ENCODE results near the gene MGST3.
"Not testable (repeated sequence)": the region's sequence is repeated elsewhere in the genome, so short reads cannot be mapped to it uniquely, and the experiment has no call there.

Gene MGST3

DNA sequence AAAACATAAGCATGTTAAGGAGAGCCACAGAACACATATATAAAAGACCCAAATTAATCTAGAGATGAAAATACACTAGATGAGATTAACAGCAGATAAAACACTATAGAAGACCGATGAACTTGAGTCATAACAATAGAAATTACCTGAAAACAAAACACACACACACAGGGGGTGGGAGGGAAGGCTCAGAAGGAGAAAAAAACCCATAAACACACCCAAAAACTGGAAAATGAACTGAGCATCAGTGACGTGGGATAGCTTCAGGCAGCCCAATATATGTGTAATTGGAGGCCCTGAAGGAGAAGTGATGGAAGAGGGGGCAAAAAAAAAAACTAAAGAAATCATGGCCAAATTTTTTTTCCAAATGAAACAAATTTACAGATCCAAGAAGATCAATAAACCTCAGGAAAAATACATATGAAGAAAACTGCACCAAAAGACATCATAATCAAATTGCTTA, 56.0 kb downstream of the MGST3 start:
- Histone ChIP-seq H3K27ac (ENCODE audit: low read length) (no peak overlapping the region), H3K36me3 (ENCODE audit: control insufficient read depth, low read depth, low read length) (peaks cover 13% of the 10 kb centered on the region), H3K27me3 (ENCODE audit: control insufficient read depth, insufficient read depth, low read length) (no peaks in the 10 kb centered on the region), H3K4me3 (ENCODE audit: low read length) (no peak overlapping the region), H3K4me1 (ENCODE audit: control insufficient read depth, low read depth, low read length) (no peaks in the 10 kb centered on the region), H3K9me3 (ENCODE audit: control insufficient read depth, low read depth, low read length) (no peaks in the 10 kb centered on the region), H3K9ac (ENCODE audit: low read length) (no peak overlapping the region)

GRCh38 chr1:165688046-165688445, 57.0 kb downstream of the MGST3 start:
- Histone ChIP-seq H3K4me1 (ENCODE audit: control insufficient read depth, low read depth, low read length) (no peaks in the 10 kb centered on the region), H3K27me3 (ENCODE audit: control insufficient read depth, insufficient read depth, low read length) (no peaks in the 10 kb centered on the region), H3K9me3 (ENCODE audit: control insufficient read depth, low read depth, low read length) (no peaks in the 10 kb centered on the region), H3K9ac (ENCODE audit: low read length) (no peak overlapping the region), H3K36me3 (ENCODE audit: control insufficient read depth, low read depth, low read length) (peaks cover 7% of the 10 kb centered on the region), H3K27ac (ENCODE audit: low read length) (no peak overlapping the region), H3K4me3 (ENCODE audit: low read length) (no peak overlapping the region)

DNA sequence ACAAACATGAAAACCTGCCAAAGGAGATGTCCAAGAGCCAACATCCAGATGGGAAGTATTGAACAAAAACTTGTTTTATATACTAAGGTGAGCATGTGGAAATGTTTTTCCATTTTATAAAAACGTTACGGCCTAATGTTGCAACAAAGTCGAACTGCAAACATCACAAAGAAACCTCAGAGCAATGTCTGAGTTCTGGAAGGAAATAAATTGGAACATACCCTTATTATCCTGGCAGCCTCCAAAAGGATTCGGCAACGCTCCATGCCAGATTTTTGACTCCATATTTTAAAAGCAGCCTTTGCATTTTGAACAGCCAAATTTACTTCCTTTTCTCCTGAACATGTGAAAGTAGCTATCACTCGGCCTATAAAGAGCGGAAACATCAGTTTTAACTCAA, 64.0 kb downstream of the MGST3 start:
- no peak overlapping the region for H3K4me3 ChIP-seq (ENCODE audit: low read length)
- H3K4me1 ChIP-seq (ENCODE audit: control insufficient read depth, low read depth, low read length) = peaks cover 8% of the 10 kb centered on the region
- H3K9me3 ChIP-seq (ENCODE audit: control insufficient read depth, low read depth, low read length) = no peaks in the 10 kb centered on the region
- H3K27me3 ChIP-seq (ENCODE audit: control insufficient read depth, insufficient read depth, low read length) = no peaks in the 10 kb centered on the region
- no peaks in the 10 kb centered on the region for H3K36me3 ChIP-seq (ENCODE audit: control insufficient read depth, low read depth, low read length)
- no peak overlapping the region for H3K9ac ChIP-seq (ENCODE audit: low read length)
- H3K27ac ChIP-seq (ENCODE audit: low read length) = no peak overlapping the region

DNA sequence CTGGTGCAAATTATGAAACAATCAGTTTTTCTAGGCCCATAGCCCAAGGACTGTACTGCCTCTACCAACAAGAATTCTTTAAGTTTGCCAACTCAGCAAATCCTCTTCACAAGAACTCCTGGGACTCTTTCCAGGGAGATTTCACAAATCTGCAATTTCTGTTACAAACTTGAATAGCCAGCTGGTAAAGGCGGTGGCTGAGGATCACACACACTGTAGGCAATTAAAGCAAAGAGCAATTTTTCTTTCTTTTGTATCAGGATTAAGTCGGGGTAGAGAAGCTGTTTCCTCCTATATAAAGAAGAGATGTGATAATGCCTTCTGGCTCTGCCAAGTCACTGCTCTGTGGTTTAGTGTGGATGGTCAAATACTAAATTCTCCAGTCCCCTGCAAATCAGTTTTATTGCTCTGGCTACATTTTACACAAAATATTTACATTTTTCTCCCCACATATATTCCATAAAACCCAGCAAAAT, 65.6 kb downstream of the MGST3 start:
- Histone ChIP-seq H3K9me3 (ENCODE audit: control insufficient read depth, low read depth, low read length) (no peaks in the 10 kb centered on the region), H3K4me1 (ENCODE audit: control insufficient read depth, low read depth, low read length) (peaks cover 8% of the 10 kb centered on the region), H3K27ac (ENCODE audit: low read length) (no peak overlapping the region), H3K9ac (ENCODE audit: low read length) (peak overlapping the region; percentile 84), H3K27me3 (ENCODE audit: control insufficient read depth, insufficient read depth, low read length) (no peaks in the 10 kb centered on the region), H3K36me3 (ENCODE audit: control insufficient read depth, low read depth, low read length) (no peaks in the 10 kb centered on the region), H3K4me3 (ENCODE audit: low read length) (peak overlapping the region; percentile 68)

GRCh38 chr1:165697491-165697880, 66.5 kb downstream of the MGST3 start:
- H3K9me3 ChIP-seq (ENCODE audit: control insufficient read depth, low read depth, low read length) = no peaks in the 10 kb centered on the region
- H3K36me3 ChIP-seq (ENCODE audit: control insufficient read depth, low read depth, low read length) = no peaks in the 10 kb centered on the region
- peaks cover 8% of the 10 kb centered on the region for H3K4me1 ChIP-seq (ENCODE audit: control insufficient read depth, low read depth, low read length)
- H3K9ac ChIP-seq (ENCODE audit: low read length) = peak overlapping the region; percentile 84
- H3K27ac ChIP-seq (ENCODE audit: low read length) = no peak overlapping the region
- no peaks in the 10 kb centered on the region for H3K27me3 ChIP-seq (ENCODE audit: control insufficient read depth, insufficient read depth, low read length)
- H3K4me3 ChIP-seq (ENCODE audit: low read length) = peak overlapping the region; percentile 68

DNA sequence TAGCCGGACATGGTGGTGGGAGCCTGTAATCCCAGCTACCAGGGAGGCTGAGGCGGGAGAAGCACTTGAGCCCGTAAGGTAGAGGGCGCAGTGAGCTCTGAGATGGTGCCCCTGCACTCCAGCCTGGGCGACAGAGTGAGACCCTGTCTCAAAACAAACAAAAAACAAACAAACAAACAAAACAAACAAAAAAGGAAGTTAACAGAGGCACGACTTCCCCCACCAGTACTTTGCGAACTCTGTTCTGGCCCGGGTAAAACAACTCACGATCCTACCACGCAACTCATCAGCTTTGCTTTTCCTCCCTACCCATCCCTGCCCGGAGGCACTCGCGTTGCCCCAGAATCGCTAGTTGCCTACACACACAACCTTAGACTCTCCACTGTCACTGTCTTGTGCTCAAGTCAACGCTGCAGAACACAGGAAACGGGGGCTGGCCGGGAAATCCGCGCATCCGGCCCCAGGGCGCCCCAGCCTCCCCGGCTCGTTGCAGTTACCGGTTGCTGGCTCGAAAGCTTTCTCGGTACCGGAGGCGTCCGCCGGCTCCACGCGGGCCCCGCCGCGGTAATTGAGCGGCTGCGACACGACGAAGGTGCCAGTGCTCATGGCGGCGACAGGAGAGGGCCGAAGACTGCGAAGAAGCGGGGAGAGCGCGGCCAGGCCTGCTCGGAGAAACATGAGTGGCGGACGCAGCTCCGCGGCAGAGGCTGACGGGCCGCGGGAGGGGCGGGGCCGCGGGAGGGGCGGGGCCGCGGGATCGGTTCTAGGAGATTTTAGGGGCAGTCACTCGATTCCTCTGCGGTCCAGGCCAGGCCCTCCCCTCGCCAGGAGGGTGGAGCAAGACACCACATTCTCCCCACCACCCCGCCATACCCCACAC, 67.1 kb downstream of the MGST3 start, which contains the start of gene ALDH9A1:
TSS of gene ALDH9A1 (minus strand) at position 682 of the 880 bp plus-strand sequence. CDS start at position 678, 4 bp downstream.
- Histone ChIP-seq H3K27me3 (ENCODE audit: control insufficient read depth, insufficient read depth, low read length) (no peaks in the 10 kb centered on the region), H3K36me3 (ENCODE audit: control insufficient read depth, low read depth, low read length) (no peaks in the 10 kb centered on the region), H3K9me3 (ENCODE audit: control insufficient read depth, low read depth, low read length) (no peaks in the 10 kb centered on the region), H3K4me1 (ENCODE audit: control insufficient read depth, low read depth, low read length) (peaks cover 8% of the 10 kb centered on the region), H3K27ac (ENCODE audit: low read length) (peak within 1 kb of the TSS; percentile 56), H3K9ac (ENCODE audit: low read length) (peak within 1 kb of the TSS; percentile 84), H3K4me3 (ENCODE audit: low read length) (peak within 1 kb of the TSS; percentile 68)

DNA sequence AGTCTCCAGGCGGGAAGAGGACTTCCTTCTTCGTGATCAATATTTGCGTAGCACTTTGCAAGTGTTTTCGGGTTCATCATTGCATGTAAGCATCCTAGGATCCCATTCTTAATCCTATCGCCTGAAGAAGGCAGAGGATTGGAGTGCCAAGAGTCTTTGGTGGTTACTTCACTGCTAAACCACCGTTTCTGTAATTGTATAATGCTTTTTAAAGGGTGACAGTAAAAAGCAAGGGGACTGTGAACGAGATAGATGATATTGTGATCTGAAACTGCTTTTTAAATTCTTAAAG, 67.7 kb downstream of the MGST3 start:
- Histone ChIP-seq H3K4me1 (ENCODE audit: control insufficient read depth, low read depth, low read length) (peaks cover 8% of the 10 kb centered on the region), H3K4me3 (ENCODE audit: low read length) (peak overlapping the region; percentile 68), H3K9ac (ENCODE audit: low read length) (peak overlapping the region; percentile 84), H3K36me3 (ENCODE audit: control insufficient read depth, low read depth, low read length) (no peaks in the 10 kb centered on the region), H3K27ac (ENCODE audit: low read length) (peak overlapping the region; percentile 52), H3K9me3 (ENCODE audit: control insufficient read depth, low read depth, low read length) (no peaks in the 10 kb centered on the region), H3K27me3 (ENCODE audit: control insufficient read depth, insufficient read depth, low read length) (no peaks in the 10 kb centered on the region)

DNA sequence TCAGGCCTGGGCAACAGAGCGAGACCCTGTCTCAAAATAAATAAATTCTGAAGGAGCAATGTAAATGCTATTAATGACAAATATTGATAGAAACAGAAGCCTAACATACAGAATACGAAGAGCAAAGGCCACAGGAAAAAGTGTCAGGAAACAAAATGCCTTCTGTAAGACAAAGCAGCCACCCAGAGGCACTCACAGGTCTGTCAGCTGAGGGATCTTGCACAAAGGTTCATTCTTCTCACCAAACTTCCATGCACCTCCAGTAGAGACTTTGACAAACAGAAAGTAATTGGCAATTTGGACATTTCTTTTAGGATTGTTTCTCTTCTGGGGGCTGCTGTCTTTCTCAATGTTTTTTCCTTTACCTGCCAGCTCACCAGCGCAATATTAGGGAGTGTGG, 68.5 kb downstream of the MGST3 start:
- no peak overlapping the region for H3K4me3 ChIP-seq (ENCODE audit: low read length)
- peaks cover 8% of the 10 kb centered on the region for H3K4me1 ChIP-seq (ENCODE audit: control insufficient read depth, low read depth, low read length)
- no peak overlapping the region for H3K27ac ChIP-seq (ENCODE audit: low read length)
- no peaks in the 10 kb centered on the region for H3K9me3 ChIP-seq (ENCODE audit: control insufficient read depth, low read depth, low read length)
- no peaks in the 10 kb centered on the region for H3K27me3 ChIP-seq (ENCODE audit: control insufficient read depth, insufficient read depth, low read length)
- no peaks in the 10 kb centered on the region for H3K36me3 ChIP-seq (ENCODE audit: control insufficient read depth, low read depth, low read length)
- no peak overlapping the region for H3K9ac ChIP-seq (ENCODE audit: low read length)

GRCh38 chr1:165701922-165702321, 70.9 kb downstream of the MGST3 start:
- not testable (repeated sequence) for H3K27me3 ChIP-seq (ENCODE audit: control insufficient read depth, insufficient read depth, low read length); H3K9me3 ChIP-seq (ENCODE audit: control insufficient read depth, low read depth, low read length); H3K27ac ChIP-seq (ENCODE audit: low read length)

DNA sequence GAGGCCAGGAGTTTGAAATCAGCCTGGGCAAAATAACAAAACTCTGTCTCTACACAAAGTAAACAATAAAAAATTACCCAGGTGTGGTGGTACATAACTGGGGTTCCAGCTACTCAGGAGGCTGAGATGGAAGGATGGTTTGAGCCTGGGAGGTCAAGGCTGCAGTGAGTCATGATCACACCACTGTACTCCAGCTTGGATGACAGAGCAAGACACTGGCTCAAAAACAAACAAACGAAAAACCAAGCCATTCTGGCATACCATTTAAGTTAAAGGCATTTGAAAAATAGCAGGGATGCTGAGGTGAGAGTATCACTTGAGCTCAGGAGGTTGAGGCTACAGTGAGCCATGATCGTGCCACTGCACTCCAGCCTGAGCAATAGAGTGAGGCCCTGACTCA, 72.6 kb downstream of the MGST3 start:
- Histone ChIP-seq H3K4me3 (ENCODE audit: low read length) (no peak overlapping the region), H3K36me3 (ENCODE audit: control insufficient read depth, low read depth, low read length) (no peaks in the 10 kb centered on the region), H3K9ac (ENCODE audit: low read length) (no peak overlapping the region), H3K27ac (ENCODE audit: low read length) (no peak overlapping the region), H3K4me1 (ENCODE audit: control insufficient read depth, low read depth, low read length) (no peaks in the 10 kb centered on the region), H3K9me3 (ENCODE audit: control insufficient read depth, low read depth, low read length) (no peaks in the 10 kb centered on the region), H3K27me3 (ENCODE audit: control insufficient read depth, insufficient read depth, low read length) (no peaks in the 10 kb centered on the region)

More at GRCh38 chr1:165701922-165702321, 70.9 kb downstream of the MGST3 start:
- not testable (repeated sequence) for H3K4me3 ChIP-seq (ENCODE audit: low read length); H3K36me3 ChIP-seq (ENCODE audit: control insufficient read depth, low read depth, low read length); H3K9ac ChIP-seq (ENCODE audit: low read length); H3K4me1 ChIP-seq (ENCODE audit: control insufficient read depth, low read depth, low read length)
